HepG2 (cell line): ENCODE measurements around the gene CNNM2. TPM values are rescaled to one million over a fixed set of nuclear protein-coding genes. Genes with fewer than 3 reads are reported as not detected.
A peak's percentile ranks its signal among the peaks of the same experiment; 100 is the strongest.

ENCODE experiments used
- ATAC-seq: fragments of 200-7000 bp; cut with Tn5 transposase; 3 replicates; pipeline ENCODE4 v1.9.1; 2020; ENCODE audit warnings: mild to moderate bottlenecking, moderate library complexity
- BruUV-seq: library from RNA; stranded (reverse); fragments of 400-500 nt; replicated peaks from 2 replicates; lab custom pipeline; 2021; lab: Mats Ljungman, UMichigan
- CTCF ChIA-PET: fragments of 300-600 bp; formaldehyde crosslinking; extraction: SDS; loops from one replicate; lab custom pipeline; 2021; ENCODE audit warnings: low total read pairs, inconsistent platforms, low intra/inter-chr PET ratio; lab: Yijun Ruan, JAX
- POLR2A ChIA-PET: fragments of 350-600 bp; sonication (Branson Sonifier 250); formaldehyde crosslinking; loops from one replicate; lab custom pipeline; 2020; ENCODE audit warnings: antibody characterized with exemption, inconsistent platforms; lab: Yijun Ruan, JAX
- DNase-seq: peaks from one replicate; pipeline ENCODE4 v3.0.0-alpha.2; 2015; ENCODE audit warnings: low spot score
- FAIRE-seq: peaks from 3 replicates; lab custom pipeline; 2011; peaks lifted over from hg19 to GRCh38; lab: Jason Lieb, UNC
- H2AFZ ChIP-seq: one replicate; pipeline ENCODE4 v1.6.1; 2011; ENCODE audit warnings: low read length, inconsistent platforms
- H3K27ac ChIP-seq: fragments of 300-600 bp; 3 replicates; pipeline ENCODE4 v1.8.0; 2011; ENCODE audit warnings: mixed run types, mild to moderate bottlenecking, mixed read lengths, low read length, inconsistent platforms; ENCODE audit not compliant: insufficient read depth; ENCODE audit errors: extremely low read length
- H3K27me3 ChIP-seq, 2 experiments: fragments of 200-600 bp in 1 of 2; 2 replicates in 1 of 2; 3 replicates in 1 of 2; pipeline versions ENCODE4 v1.6.0 to v1.8.0; 2011; ENCODE audit warnings: low read length in 2 of 2, mild to moderate bottlenecking in 2 of 2, moderate library complexity in 2 of 2, inconsistent platforms in 1 of 2; ENCODE audit not compliant: insufficient read depth in 2 of 2, control insufficient read depth in 1 of 2
- H3K36me3 ChIP-seq, 2 experiments: fragments of 200-600 bp in 1 of 2; replicated peaks in 1 of 2; 2 replicates in 1 of 2; 3 replicates in 1 of 2; pipeline versions ENCODE4 v1.5.1 to v1.8.0; 2011; ENCODE audit warnings: low read length in 2 of 2, inconsistent platforms in 1 of 2; ENCODE audit not compliant: insufficient read depth in 2 of 2, control insufficient read depth in 1 of 2
- H3K4me1 ChIP-seq: 2 replicates; pipeline ENCODE4 v1.5.1; 2012; ENCODE audit warnings: low read length, inconsistent platforms; ENCODE audit not compliant: insufficient read depth
- H3K4me2 ChIP-seq: 2 replicates; pipeline ENCODE4 v1.6.0; 2011; ENCODE audit warnings: low read depth, low read length, inconsistent platforms
- H3K4me3 ChIP-seq, 3 experiments: fragments of 200-600 bp in 1 of 3; sonication (generic), shearing (Covaris generic) in 1 of 3; replicated peaks in 1 of 3; 2 replicates each; pipeline ENCODE4 v1.5.1; 2011 to 2016; ENCODE audit warnings: low read length in 3 of 3, inconsistent platforms in 2 of 3, low read depth in 2 of 3, mild to moderate bottlenecking in 2 of 3, control low read depth in 1 of 3, mixed read lengths in 1 of 3; ENCODE audit not compliant: insufficient read depth in 1 of 3
- H3K79me2 ChIP-seq: one replicate; pipeline ENCODE4 v1.6.1; 2011; ENCODE audit warnings: low read length, inconsistent platforms; ENCODE audit not compliant: insufficient read depth
- H3K9ac ChIP-seq: 2 replicates; pipeline ENCODE4 v1.6.0; 2011; ENCODE audit warnings: mild to moderate bottlenecking, low read depth, low read length, inconsistent platforms; ENCODE audit not compliant: insufficient read depth
- H3K9me3 ChIP-seq: 2 replicates; pipeline ENCODE4 v1.5.1; 2012; ENCODE audit warnings: mild to moderate bottlenecking, low read length
- H4K20me1 ChIP-seq: 2 replicates; pipeline ENCODE4 v1.6.0; 2011; ENCODE audit warnings: inconsistent platforms, mild to moderate bottlenecking, low read length, moderate library complexity; ENCODE audit not compliant: insufficient read depth
- ATF7-NPFF ChIP-seq: sonication (generic); formaldehyde crosslinking; IDR thresholded peaks from 2 replicates; pipeline ENCODE4 v1.8.1; 2023; ENCODE audit warnings: mild to moderate bottlenecking, low read depth, missing genetic modification reagents, moderate library complexity
- CBX1 ChIP-seq: IDR thresholded peaks from one replicate; pipeline ENCODE4 v1.6.1; 2016; ENCODE audit warnings: antibody characterized with exemption, low read depth
- CEBPB ChIP-seq: IDR thresholded peaks from 2 replicates; pipeline ENCODE4 v1.6.1; 2011; ENCODE audit warnings: low read depth, low read length, improper control_type of control experiment, borderline replicate concordance
- GATAD1 ChIP-seq: IDR thresholded peaks from 2 replicates; pipeline ENCODE4 v1.6.1; 2016; ENCODE audit warnings: missing genetic modification reagents, missing compliant biosample characterization
- HMG20B ChIP-seq: conservative IDR thresholded peaks from 2 replicates; pipeline ENCODE4 v1.6.1; 2016; ENCODE audit warnings: missing genetic modification reagents, missing compliant biosample characterization
- MYNN ChIP-seq: sonication (generic); formaldehyde crosslinking; IDR thresholded peaks from 2 replicates; pipeline ENCODE4 v1.4.0; 2020; ENCODE audit warnings: mild to moderate bottlenecking, low read depth, missing genetic modification reagents
- NFYB ChIP-seq: sonication (generic); formaldehyde crosslinking; IDR thresholded peaks from 2 replicates; pipeline ENCODE4 v1.4.0; 2020; ENCODE audit warnings: missing genetic modification reagents
- RFXANK ChIP-seq: IDR thresholded peaks from 2 replicates; pipeline ENCODE4 v1.6.1; 2016
- RORA ChIP-seq: sonication (generic); formaldehyde crosslinking; IDR thresholded peaks from 2 replicates; pipeline ENCODE4 v1.5.0; 2020; ENCODE audit warnings: mild to moderate bottlenecking, missing genetic modification reagents, moderate library complexity
- SP4 ChIP-seq: sonication (generic); formaldehyde crosslinking; IDR thresholded peaks from 2 replicates; pipeline ENCODE4 v1.8.1; 2023; ENCODE audit warnings: mild to moderate bottlenecking, missing genetic modification reagents
- THAP7 ChIP-seq: sonication (generic); formaldehyde crosslinking; IDR thresholded peaks from 2 replicates; pipeline ENCODE4 v1.8.1; 2023; ENCODE audit warnings: mild to moderate bottlenecking, missing genetic modification reagents
- ZMYM2 ChIP-seq: sonication (generic); formaldehyde crosslinking; IDR thresholded peaks from 2 replicates; pipeline ENCODE4 v1.8.0; 2022; ENCODE audit warnings: mild to moderate bottlenecking, missing genetic modification reagents
- ZNF547 ChIP-seq: sonication (generic); formaldehyde crosslinking; IDR thresholded peaks from 2 replicates; pipeline ENCODE4 v1.5.1; 2020; ENCODE audit warnings: mild to moderate bottlenecking, missing genetic modification reagents
- ZNF556 ChIP-seq: sonication (generic); formaldehyde crosslinking; IDR thresholded peaks from 2 replicates; pipeline ENCODE4 v1.4.0; 2020; ENCODE audit warnings: mild to moderate bottlenecking, missing genetic modification reagents, borderline replicate concordance
- ZNF788 ChIP-seq: sonication (generic); formaldehyde crosslinking; IDR thresholded peaks from 2 replicates; pipeline ENCODE4 v1.5.0; 2020; ENCODE audit warnings: mild to moderate bottlenecking, missing genetic modification reagents, borderline replicate concordance
- WGBS: methylation state at CpG from one replicate; pipeline ENCODE4 v1.1.6; 2017; ENCODE audit warnings: low lambda C conversion rate; 5-methylcytosine and 5-hydroxymethylcytosine counted together
- in situ Hi-C: cut with HindIII; loops from 2 replicates; pipeline ENCODE4 v1.10.0; 2017; ENCODE audit warnings: low pct_unique_long_range_greater_than_20kb; ENCODE audit not compliant: extremely low pct_ligation_motif_present
- intact Hi-C: fragments of 100-400 bp; cut with micrococcal nuclease; formaldehyde crosslinking; loops from one replicate; pipeline ENCODE4 v1.10.0; 2022; ENCODE audit not compliant: unreplicated experiment
- polyA plus RNA-seq, 8 experiments: library from polyadenylated mRNA; depleted of rRNA in 3 of 8; stranded (reverse) in 7 of 8; unstranded in 1 of 8; fragments of >200 nt; fragmentation: Illumina TruSeq in 4 of 8; extraction: Trizol in 4 of 8; gene quantifications; 2 replicates each; pipeline versions ENCODE4 v1.2.1 to v1.2.3, GENCODE V29; 2011 to 2016; ENCODE audit warnings: low read depth in 4 of 8, missing spikeins in 1 of 8, mixed read lengths in 1 of 8; ENCODE audit not compliant: insufficient read depth in 1 of 8
- total RNA-seq, 5 experiments: library from RNA; depleted of rRNA; stranded (reverse); fragments of >200 nt; fragmentation: Illumina TruSeq; extraction: Trizol; gene quantifications; 2 replicates each; pipeline ENCODE4 v1.2.3, GENCODE V29; 2016; ENCODE audit warnings: low read depth in 1 of 5
- TF ChIP-seq, protein P1 (sequence below): sonication (generic); formaldehyde crosslinking; IDR thresholded peaks from 2 replicates; pipeline ENCODE4 v1.5.1; 2020; ENCODE audit warnings: mild to moderate bottlenecking, missing genetic modification reagents, borderline replicate concordance
- TF ChIP-seq, protein P2 (sequence below): sonication (generic); formaldehyde crosslinking; IDR thresholded peaks from 2 replicates; pipeline ENCODE4 v1.9.0; 2021; ENCODE audit warnings: missing genetic modification reagents, borderline replicate concordance

The CNNM2 gene
- total and polyA plus RNA-seq, 2 of the 13 experiments (the other 11 are each of a cell fraction or from before 2014, with no cell fraction given) = 7.1 to 9.0 TPM

- Histone ChIP-seq H3K36me3 (no peaks in the 10 kb centered on the region), H3K27ac (no peak overlapping the region), H3K27me3 (no peaks in the 10 kb centered on the region), H3K79me2 (peaks cover 9% of the 10 kb centered on the region), H4K20me1 (peaks cover 4% of the 10 kb centered on the region; the same call in 1 of the 2 replicates), H3K9ac (no peak overlapping the region), H3K4me3 (no peak overlapping the region), H2AFZ (no peak overlapping the region), H3K9me3 (no peaks in the 10 kb centered on the region), H3K4me1 (peaks cover 48% of the 10 kb centered on the region), H3K4me2 (no peak overlapping the region)
- ChIA-PET CTCF (no interaction called here), POLR2A (no interaction called here)
- DNase-seq (no peak), FAIRE-seq (no peak), ATAC-seq (no peak)
- intact Hi-C loops (no loop called here), in situ Hi-C loops (no loop called here)
- 95% methylated on average over 5 of the region's 5 CpGs for WGBS
- TF ChIP-seq CEBPB (peak; percentile 55; the same call in 1 of the 2 replicates), CBX1 (no peak), ATF7-NPFF (no peak), ZNF788 (CRISPR knock-in tag) (no peak), ZNF556 (CRISPR knock-in tag) (no peak)
- TF ChIP-seq, protein P1, sequence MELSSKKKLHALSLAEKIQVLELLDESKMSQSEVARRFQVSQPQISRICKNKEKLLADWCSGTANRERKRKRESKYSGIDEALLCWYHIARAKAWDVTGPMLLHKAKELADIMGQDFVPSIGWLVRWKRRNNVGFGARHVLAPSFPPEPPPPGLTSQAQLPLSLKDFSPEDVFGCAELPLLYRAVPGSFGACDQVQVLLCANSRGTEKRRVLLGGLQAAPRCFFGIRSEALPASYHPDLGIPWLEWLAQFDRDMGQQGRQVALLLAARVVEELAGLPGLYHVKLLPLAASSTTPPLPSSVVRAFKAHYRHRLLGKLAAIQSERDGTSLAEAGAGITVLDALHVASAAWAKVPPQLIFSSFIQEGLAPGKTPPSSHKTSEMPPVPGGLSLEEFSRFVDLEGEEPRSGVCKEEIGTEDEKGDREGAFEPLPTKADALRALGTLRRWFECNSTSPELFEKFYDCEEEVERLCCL (CRISPR knock-in tag) = no peak
- no TSS peak for BruUV-seq
Measured at GRCh38 chr10:102960157-102960556, 42.1 kb downstream of the CNNM2 start.

- no peak overlapping the region for H3K9ac ChIP-seq
- 90% methylated on average over 1 of the region's 1 CpG for WGBS
- no TSS peak for BruUV-seq
- intact Hi-C loops (no loop called here), in situ Hi-C loops (no loop called here)
- H2AFZ ChIP-seq = no peak overlapping the region
- peaks cover 14% of the 10 kb centered on the region for H3K79me2 ChIP-seq
- DNase-seq = no peak
- no peaks in the 10 kb centered on the region for H3K9me3 ChIP-seq
- H3K4me3 ChIP-seq = no peak overlapping the region
- H3K4me1 ChIP-seq = peaks cover 53% of the 10 kb centered on the region
- H4K20me1 ChIP-seq = peaks cover 4% of the 10 kb centered on the region; the same call in 1 of the 2 replicates
- ATAC-seq = no peak
- no peak overlapping the region for H3K4me2 ChIP-seq
- POLR2A ChIA-PET = no interaction called here
- no peak for FAIRE-seq
- H3K36me3 ChIP-seq = no peaks in the 10 kb centered on the region
- no peak overlapping the region for H3K27ac ChIP-seq
- CTCF ChIA-PET = no interaction called here
- H3K27me3 ChIP-seq = no peaks in the 10 kb centered on the region
- TF ChIP-seq RORA (CRISPR knock-in tag) (no peak), GATAD1 (CRISPR knock-in tag) (no peak), SP4 (CRISPR knock-in tag) (no peak), ZNF547 (CRISPR knock-in tag) (no peak), ZMYM2 (CRISPR knock-in tag) (no peak), HMG20B (CRISPR knock-in tag) (no peak), NFYB (no peak), THAP7 (CRISPR knock-in tag) (no peak), RFXANK (CRISPR knock-in tag) (no peak), MYNN (CRISPR knock-in tag) (no peak)
- TF ChIP-seq, protein P2, sequence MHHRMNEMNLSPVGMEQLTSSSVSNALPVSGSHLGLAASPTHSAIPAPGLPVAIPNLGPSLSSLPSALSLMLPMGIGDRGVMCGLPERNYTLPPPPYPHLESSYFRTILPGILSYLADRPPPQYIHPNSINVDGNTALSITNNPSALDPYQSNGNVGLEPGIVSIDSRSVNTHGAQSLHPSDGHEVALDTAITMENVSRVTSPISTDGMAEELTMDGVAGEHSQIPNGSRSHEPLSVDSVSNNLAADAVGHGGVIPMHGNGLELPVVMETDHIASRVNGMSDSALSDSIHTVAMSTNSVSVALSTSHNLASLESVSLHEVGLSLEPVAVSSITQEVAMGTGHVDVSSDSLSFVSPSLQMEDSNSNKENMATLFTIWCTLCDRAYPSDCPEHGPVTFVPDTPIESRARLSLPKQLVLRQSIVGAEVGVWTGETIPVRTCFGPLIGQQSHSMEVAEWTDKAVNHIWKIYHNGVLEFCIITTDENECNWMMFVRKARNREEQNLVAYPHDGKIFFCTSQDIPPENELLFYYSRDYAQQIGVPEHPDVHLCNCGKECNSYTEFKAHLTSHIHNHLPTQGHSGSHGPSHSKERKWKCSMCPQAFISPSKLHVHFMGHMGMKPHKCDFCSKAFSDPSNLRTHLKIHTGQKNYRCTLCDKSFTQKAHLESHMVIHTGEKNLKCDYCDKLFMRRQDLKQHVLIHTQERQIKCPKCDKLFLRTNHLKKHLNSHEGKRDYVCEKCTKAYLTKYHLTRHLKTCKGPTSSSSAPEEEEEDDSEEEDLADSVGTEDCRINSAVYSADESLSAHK (CRISPR knock-in tag) = no peak
Measured at GRCh38 chr10:102962267-102962666, 44.2 kb downstream of the CNNM2 start.
